ENCODE measurements around the gene CTNND2.

The CTNND2 gene

GRCh38 chr5:11230890-11231289, 673.4 kb downstream of the CTNND2 start:
- ChIA-PET POLR2A (no interaction called here), CTCF (no interaction called here)
- no peak for DNase-seq (ENCODE audit: extremely low spot score)
- TF ChIP-seq, protein P1, sequence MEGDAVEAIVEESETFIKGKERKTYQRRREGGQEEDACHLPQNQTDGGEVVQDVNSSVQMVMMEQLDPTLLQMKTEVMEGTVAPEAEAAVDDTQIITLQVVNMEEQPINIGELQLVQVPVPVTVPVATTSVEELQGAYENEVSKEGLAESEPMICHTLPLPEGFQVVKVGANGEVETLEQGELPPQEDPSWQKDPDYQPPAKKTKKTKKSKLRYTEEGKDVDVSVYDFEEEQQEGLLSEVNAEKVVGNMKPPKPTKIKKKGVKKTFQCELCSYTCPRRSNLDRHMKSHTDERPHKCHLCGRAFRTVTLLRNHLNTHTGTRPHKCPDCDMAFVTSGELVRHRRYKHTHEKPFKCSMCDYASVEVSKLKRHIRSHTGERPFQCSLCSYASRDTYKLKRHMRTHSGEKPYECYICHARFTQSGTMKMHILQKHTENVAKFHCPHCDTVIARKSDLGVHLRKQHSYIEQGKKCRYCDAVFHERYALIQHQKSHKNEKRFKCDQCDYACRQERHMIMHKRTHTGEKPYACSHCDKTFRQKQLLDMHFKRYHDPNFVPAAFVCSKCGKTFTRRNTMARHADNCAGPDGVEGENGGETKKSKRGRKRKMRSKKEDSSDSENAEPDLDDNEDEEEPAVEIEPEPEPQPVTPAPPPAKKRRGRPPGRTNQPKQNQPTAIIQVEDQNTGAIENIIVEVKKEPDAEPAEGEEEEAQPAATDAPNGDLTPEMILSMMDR (IDR thresholded peaks at IDR 0.05; ENCODE audit: control extremely low read depth, extremely low read depth, low read depth, missing control alignments) = no peak

GRCh38 chr5:11227064-11227463, 677.2 kb downstream of the CTNND2 start:
- ChIA-PET POLR2A (no interaction called here), CTCF (no interaction called here)
- no peak for DNase-seq (ENCODE audit: extremely low spot score)
- TF ChIP-seq, protein P1 (IDR thresholded peaks at IDR 0.05; ENCODE audit: control extremely low read depth, extremely low read depth, low read depth, missing control alignments) = no peak

- DNase-seq (ENCODE audit: extremely low spot score) = no peak
- ChIA-PET POLR2A (no interaction called here), CTCF (interaction anchor here (0.8 to 1.4 kb wide), 2 partner anchors 8 to 35 kb away, joined by 3 to 4 read pairs; no protein-coding TSS in a partner anchor)
- TF ChIP-seq, protein P1 (IDR thresholded peaks at IDR 0.05; ENCODE audit: control extremely low read depth, extremely low read depth, low read depth, missing control alignments) = no peak
Observed at GRCh38 chr5:11224436-11225187, 679.6 kb downstream of the CTNND2 start.

DNA sequence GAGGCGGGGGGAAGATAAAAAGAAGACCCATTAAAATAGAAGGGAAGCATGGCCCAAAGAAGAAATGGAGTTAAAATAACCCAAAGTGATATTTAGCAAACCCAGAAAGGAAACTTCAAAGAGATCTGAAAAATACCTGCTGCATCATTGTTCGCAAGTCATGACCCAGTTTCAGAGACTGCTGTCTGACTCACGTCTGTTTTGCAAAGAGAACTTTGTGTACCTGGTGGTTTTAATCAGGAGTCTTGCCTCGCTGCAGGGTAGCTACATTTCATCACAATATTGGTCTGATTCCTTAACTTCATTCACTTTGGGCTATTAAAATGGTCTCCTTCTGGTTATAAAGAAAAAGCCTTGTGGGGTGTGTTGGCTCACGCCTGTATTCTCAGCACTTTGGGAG, 682.1 kb downstream of the CTNND2 start:
- POLR2A ChIA-PET = no interaction called here
- CTCF ChIA-PET = no interaction called here
- no peak for DNase-seq (ENCODE audit: extremely low spot score)
- TF ChIP-seq, protein P1 (IDR thresholded peaks at IDR 0.05; ENCODE audit: control extremely low read depth, extremely low read depth, low read depth, missing control alignments) = no peak

DNA sequence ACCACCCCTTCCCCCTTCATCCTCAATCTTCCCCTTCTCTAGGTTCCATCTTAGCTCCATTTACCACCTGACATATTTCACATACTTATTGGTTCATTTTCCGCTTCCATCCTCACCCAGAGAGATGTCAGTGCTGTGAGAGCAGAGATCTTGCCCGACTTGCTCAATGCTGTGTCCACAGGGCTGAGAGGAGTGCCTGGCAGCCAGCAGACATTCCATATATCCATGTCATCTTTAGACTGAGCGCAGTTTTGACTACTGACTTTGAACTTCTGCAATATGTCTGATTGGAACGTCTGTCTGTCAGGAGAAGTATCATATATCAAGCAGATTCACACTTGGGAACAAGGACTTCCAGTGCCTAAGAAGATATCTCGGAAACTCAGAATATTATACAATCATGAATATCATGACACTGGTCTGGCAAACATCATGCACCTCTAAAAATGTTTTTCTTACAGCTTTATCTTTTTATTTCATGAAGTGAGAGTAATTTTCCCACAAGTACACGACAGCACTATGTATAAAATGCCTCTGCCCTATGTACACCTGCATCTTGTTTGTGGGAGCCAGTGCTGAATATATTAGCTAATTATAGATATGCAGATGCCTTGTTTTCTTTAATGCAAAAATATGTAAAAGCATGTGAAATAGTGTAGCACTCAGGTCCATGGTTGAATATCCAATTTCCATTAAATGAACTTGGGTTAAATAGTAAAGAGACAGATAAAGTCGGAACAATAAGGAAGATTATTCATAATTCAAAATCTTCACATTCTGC, 689.2 kb downstream of the CTNND2 start:
- CTCF ChIA-PET = no interaction called here
- POLR2A ChIA-PET = no interaction called here
- TF ChIP-seq, protein P1 (IDR thresholded peaks at IDR 0.05; ENCODE audit: control extremely low read depth, extremely low read depth, low read depth, missing control alignments) = no peak
- DNase-seq (ENCODE audit: extremely low spot score) = no peak

DNA sequence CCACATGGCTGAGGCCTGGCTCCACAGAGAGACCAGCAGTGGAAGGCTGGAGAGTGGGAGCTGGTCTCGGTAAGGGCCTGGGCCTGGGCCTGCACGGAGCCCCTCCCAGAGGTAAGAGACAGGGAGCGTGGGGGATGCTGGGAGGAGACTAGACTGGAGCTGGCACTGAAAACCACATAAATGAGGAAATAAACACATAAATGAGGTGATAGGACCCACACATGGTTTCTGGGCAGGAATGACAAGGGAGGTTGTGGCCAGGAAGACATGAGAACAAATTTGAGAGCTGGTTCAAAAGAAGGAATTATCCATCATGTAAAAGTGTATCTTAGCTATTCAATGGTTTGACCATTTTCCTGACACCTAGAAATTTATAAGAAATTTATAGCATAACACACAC, 691.5 kb downstream of the CTNND2 start:
- POLR2A ChIA-PET = no interaction called here

More for the DNA sequence above, 691.5 kb downstream of the CTNND2 start:
- TF ChIP-seq, protein P1 (IDR thresholded peaks at IDR 0.05; ENCODE audit: control extremely low read depth, extremely low read depth, low read depth, missing control alignments) = no peak
- CTCF ChIA-PET = no interaction called here
- no peak for DNase-seq (ENCODE audit: extremely low spot score)
